Lower lobe of right lung (tissue), 2 donors: ENCODE measurements around the gene FHIT. TPM values are rescaled to one million over a fixed set of nuclear protein-coding genes. Genes with fewer than 3 reads are reported as not detected.

Source experiments
- ATAC-seq, 2 donors: fragments of 200-7000 bp; cut with Tn5 transposase; one replicate each; pipeline ENCODE4 v1.9.1; 2020 to 2022; ENCODE audit warnings: mild to moderate bottlenecking in 2 of 2, moderate library complexity in 2 of 2
- DNase-seq: peaks from one replicate; pipeline ENCODE4 v3.0.0-alpha.2; 2020
- H3K27ac ChIP-seq: fragments of 200-600 bp; one replicate; pipeline ENCODE4 v1.8.0; 2022
- H3K27me3 ChIP-seq: fragments of 200-600 bp; one replicate; pipeline ENCODE4 v1.8.0; 2022; ENCODE audit warnings: low read depth
- H3K36me3 ChIP-seq: fragments of 200-600 bp; one replicate; pipeline ENCODE4 v1.8.0; 2022; ENCODE audit warnings: mild to moderate bottlenecking
- H3K4me1 ChIP-seq: fragments of 200-600 bp; one replicate; pipeline ENCODE4 v1.8.0; 2022
- H3K4me3 ChIP-seq: fragments of 200-600 bp; one replicate; pipeline ENCODE4 v1.8.0; 2022; ENCODE audit warnings: mild to moderate bottlenecking
- H3K9me3 ChIP-seq: fragments of 200-600 bp; one replicate; pipeline ENCODE4 v1.8.0; 2022
- CTCF ChIP-seq: fragments of 200-600 bp; IDR thresholded peaks from one replicate; pipeline ENCODE4 v1.8.0; 2022; ENCODE audit warnings: antibody characterized with exemption, mild to moderate bottlenecking
- intact Hi-C: fragments of 100-400 bp; cut with DNase I; formaldehyde crosslinking; loops from one replicate; pipeline ENCODE4 v1.11.0; 2022
- total RNA-seq: library from RNA; stranded (reverse); fragmentation: NEBNext Ultra II Directional; extraction: Animal tissue kit (Norgen Biotek cat#: 25700); gene quantifications from one replicate; pipeline ENCODE4 v1.2.1, GENCODE V29; 2021
- donor health status: DM: no; HTN: yes; CAD: no; lungs with severe emphysema.

Gene FHIT
- total RNA-seq, 1 donor from 2014 or later: 10.3 TPM

- TF ChIP-seq CTCF: no peak
- DNase-seq (no peak), ATAC-seq (no peak)
- H3K27me3 ChIP-seq: no peaks in the 10 kb centered on the region
- intact Hi-C loops: no loop called here
- no peak overlapping the region for H3K27ac ChIP-seq
- no peaks in the 10 kb centered on the region for H3K9me3 ChIP-seq
- no peaks in the 10 kb centered on the region for H3K36me3 ChIP-seq
- H3K4me3 ChIP-seq: no peak overlapping the region
- H3K4me1 ChIP-seq: no peaks in the 10 kb centered on the region
These were observed 1119.6 kb downstream of the FHIT start for GRCh38 chr3:60131618-60132017.

- no peak for TF ChIP-seq CTCF
- intact Hi-C loops: no loop called here
- no peak overlapping the region for H3K4me3 ChIP-seq
- no peak for ATAC-seq
- no peaks in the 10 kb centered on the region for H3K27me3 ChIP-seq
- no peaks in the 10 kb centered on the region for H3K36me3 ChIP-seq
- H3K27ac ChIP-seq: no peak overlapping the region
- H3K9me3 ChIP-seq: no peaks in the 10 kb centered on the region
- no peaks in the 10 kb centered on the region for H3K4me1 ChIP-seq
- no peak for DNase-seq
These were observed 1124.5 kb downstream of the FHIT start for GRCh38 chr3:60126511-60127304.

GRCh38 chr3:60125686-60126085 is 1125.6 kb downstream of the FHIT start:
- H3K27ac ChIP-seq: no peak overlapping the region
- ATAC-seq: no peak
- no peak for TF ChIP-seq CTCF
- no peaks in the 10 kb centered on the region for H3K36me3 ChIP-seq
- intact Hi-C loops: no loop called here
- H3K4me3 ChIP-seq: no peak overlapping the region
- H3K4me1 ChIP-seq: no peaks in the 10 kb centered on the region
- no peaks in the 10 kb centered on the region for H3K27me3 ChIP-seq
- no peak for DNase-seq
- H3K9me3 ChIP-seq: no peaks in the 10 kb centered on the region

GRCh38 chr3:60120245-60120644 is 1131.0 kb downstream of the FHIT start:
- no peaks in the 10 kb centered on the region for H3K36me3 ChIP-seq
- no peaks in the 10 kb centered on the region for H3K4me1 ChIP-seq
- DNase-seq (no peak), ATAC-seq (no peak)
- no peaks in the 10 kb centered on the region for H3K9me3 ChIP-seq
- no peaks in the 10 kb centered on the region for H3K27me3 ChIP-seq
- intact Hi-C loops: no loop called here
- no peak overlapping the region for H3K4me3 ChIP-seq
- no peak for TF ChIP-seq CTCF
- no peak overlapping the region for H3K27ac ChIP-seq

- H3K27ac ChIP-seq: no peak overlapping the region
- no peaks in the 10 kb centered on the region for H3K27me3 ChIP-seq
- no peaks in the 10 kb centered on the region for H3K9me3 ChIP-seq
- H3K36me3 ChIP-seq: no peaks in the 10 kb centered on the region
- no peaks in the 10 kb centered on the region for H3K4me1 ChIP-seq
- intact Hi-C loops: no loop called here
- H3K4me3 ChIP-seq: no peak overlapping the region
- no peak for ATAC-seq
- no peak for DNase-seq
- no peak for TF ChIP-seq CTCF
These were observed 1137.1 kb downstream of the FHIT start for GRCh38 chr3:60114191-60114590.
